Neural progenitor cell (in vitro differentiated cells): ENCODE data around the gene SERPINA10. TPM values are rescaled to one million over a fixed set of nuclear protein-coding genes. Genes with fewer than 3 reads are reported as not detected.

Experiments used
- DNase-seq: peaks from one replicate; pipeline ENCODE4 v3.0.0-alpha.2; 2016; ENCODE audit warnings: low spot score
- H2AFZ ChIP-seq: fragments of 200-600 bp; sonication (generic); replicated peaks from 2 replicates; pipeline ENCODE4 v1.6.1; 2016; ENCODE audit warnings: antibody characterized with exemption
- H3F3A ChIP-seq: fragments of 200-600 bp; sonication (generic); 2 replicates; pipeline ENCODE4 v1.6.1; 2016; ENCODE audit warnings: antibody characterized with exemption, low read depth
- H3K27ac ChIP-seq: fragments of 200-600 bp; sonication (generic); 2 replicates; pipeline ENCODE4 v1.5.1; 2016; ENCODE audit warnings: mild to moderate bottlenecking
- H3K27me3 ChIP-seq: fragments of 200-600 bp; sonication (generic); 2 replicates; pipeline ENCODE4 v1.6.1; 2016; ENCODE audit warnings: mild to moderate bottlenecking, moderate library complexity
- H3K36me3 ChIP-seq: fragments of 200-600 bp; sonication (generic); 2 replicates; pipeline ENCODE4 v1.5.1; 2016
- H3K4me1 ChIP-seq: fragments of 200-600 bp; sonication (generic); 2 replicates; pipeline ENCODE4 v1.6.1; 2016; ENCODE audit warnings: mixed run types
- H3K4me2 ChIP-seq: fragments of 200-600 bp; sonication (generic); 2 replicates; pipeline ENCODE4 v1.6.1; 2016
- H3K4me3 ChIP-seq: fragments of 200-600 bp; sonication (generic); 2 replicates; pipeline ENCODE4 v1.5.1; 2016
- H3K79me2 ChIP-seq: fragments of 200-600 bp; sonication (generic); 2 replicates; pipeline ENCODE4 v1.6.1; 2016; ENCODE audit warnings: low read depth
- H3K9ac ChIP-seq: fragments of 200-600 bp; sonication (generic); 2 replicates; pipeline ENCODE4 v1.6.1; 2016
- H3K9me3 ChIP-seq: fragments of 200-600 bp; sonication (generic); 2 replicates; pipeline ENCODE4 v1.5.1; 2016; ENCODE audit warnings: low read depth
- H4K20me1 ChIP-seq: fragments of 200-600 bp; sonication (generic); 2 replicates; pipeline ENCODE4 v1.6.1; 2016; ENCODE audit warnings: low read depth
- H3K27ac Mint-ChIP-seq: 3 replicates; pipeline ENCODE4 v1.8.0; 2021; ENCODE audit warnings: mixed read lengths
- H3K27me3 Mint-ChIP-seq: 2 replicates; pipeline ENCODE4 v1.8.0; 2022; ENCODE audit warnings: low read depth, mild to moderate bottlenecking, inconsistent platforms, moderate library complexity, mixed read lengths; ENCODE audit not compliant: insufficient read depth
- H3K36me3 Mint-ChIP-seq: 3 replicates; pipeline ENCODE4 v1.8.0; 2021; ENCODE audit warnings: mixed read lengths
- H3K4me1 Mint-ChIP-seq: 3 replicates; pipeline ENCODE4 v1.8.0; 2021; ENCODE audit warnings: mixed read lengths
- H3K4me3 Mint-ChIP-seq: 3 replicates; pipeline ENCODE4 v1.8.0; 2021; ENCODE audit warnings: mild to moderate bottlenecking, moderate library complexity, mixed read lengths
- H3K9me3 Mint-ChIP-seq: 3 replicates; pipeline ENCODE4 v1.8.0; 2020; ENCODE audit warnings: mixed read lengths
- CTCF ChIP-seq: fragments of 200-600 bp; sonication (generic); IDR thresholded peaks from 2 replicates; pipeline ENCODE4 v1.5.1; 2017; ENCODE audit warnings: antibody characterized with exemption, mild to moderate bottlenecking
- EZH2 ChIP-seq: fragments of 200-600 bp; sonication (generic); IDR thresholded peaks from 2 replicates; pipeline ENCODE4 v1.6.1; 2017; ENCODE audit warnings: antibody characterized with exemption, mild to moderate bottlenecking, moderate library complexity
- EZH2phosphoT487 ChIP-seq: fragments of 200-600 bp; sonication (generic); IDR thresholded peaks from 2 replicates; pipeline ENCODE4 v1.6.1; 2017; ENCODE audit warnings: antibody characterized with exemption
- total RNA-seq: library from RNA; depleted of rRNA; stranded (reverse); fragments of >200 nt; gene quantifications from 2 replicates; pipeline ENCODE4 v1.2.3, GENCODE V29; 2015; ENCODE audit warnings: low replicate concordance

Gene SERPINA10
- total RNA-seq, 1 donor from 2014 or later = not detected

- H3K4me1 Mint-ChIP-seq = peaks cover 3% of the 10 kb centered on the region
- H3K27me3 Mint-ChIP-seq = peaks cover 2% of the 10 kb centered on the region
- H3K36me3 Mint-ChIP-seq = no peaks in the 10 kb centered on the region
- no peaks in the 10 kb centered on the region for H3K79me2 ChIP-seq
- H3K4me1 ChIP-seq = no peaks in the 10 kb centered on the region
- no peak overlapping the region for H3K27ac Mint-ChIP-seq
- no peaks in the 10 kb centered on the region for H3K36me3 ChIP-seq
- H2AFZ ChIP-seq = no peak overlapping the region
- H3K9me3 ChIP-seq = no peaks in the 10 kb centered on the region
- H3F3A ChIP-seq = no peaks in the 10 kb centered on the region
- no peak overlapping the region for H3K27ac ChIP-seq
- H3K9ac ChIP-seq = no peak overlapping the region
- H4K20me1 ChIP-seq = no peaks in the 10 kb centered on the region
- no peak for DNase-seq
- peaks cover 11% of the 10 kb centered on the region for H3K9me3 Mint-ChIP-seq
- H3K27me3 ChIP-seq = no peaks in the 10 kb centered on the region
- H3K4me2 ChIP-seq = no peak overlapping the region
- no peak overlapping the region for H3K4me3 Mint-ChIP-seq
- TF ChIP-seq EZH2phosphoT487 (no peak), EZH2 (no peak), CTCF (no peak)
- H3K4me3 ChIP-seq = no peak overlapping the region
Observed at GRCh38 chr14:94332587-94332986, 39.5 kb upstream of the SERPINA10 start.

- Histone ChIP-seq H3K79me2 (no peaks in the 10 kb centered on the region), H4K20me1 (no peaks in the 10 kb centered on the region), H3K4me1 (no peaks in the 10 kb centered on the region), H3K9me3 (no peaks in the 10 kb centered on the region), H3K4me2 (no peak overlapping the region), H3K27ac (no peak overlapping the region), H2AFZ (no peak overlapping the region), H3K4me3 (no peak overlapping the region), H3K9ac (no peak overlapping the region), H3K27me3 (no peaks in the 10 kb centered on the region), H3K36me3 (no peaks in the 10 kb centered on the region), H3F3A (no peaks in the 10 kb centered on the region)
- Mint-ChIP-seq H3K36me3 (no peaks in the 10 kb centered on the region), H3K4me3 (no peak overlapping the region), H3K9me3 (peaks cover 11% of the 10 kb centered on the region), H3K27me3 (peaks cover 2% of the 10 kb centered on the region), H3K4me1 (peaks cover 6% of the 10 kb centered on the region), H3K27ac (no peak overlapping the region)
- DNase-seq = no peak
- no peak for TF ChIP-seq CTCF
- no peak for TF ChIP-seq EZH2phosphoT487
- no peak for TF ChIP-seq EZH2
Observed at GRCh38 chr14:94332063-94332583, 39.1 kb upstream of the SERPINA10 start.

GRCh38 chr14:94331462-94331861 lies 38.4 kb upstream of the SERPINA10 start:
- Histone ChIP-seq H3K4me1 (no peaks in the 10 kb centered on the region), H3K9me3 (no peaks in the 10 kb centered on the region), H2AFZ (no peak overlapping the region), H3K27ac (no peak overlapping the region), H3K36me3 (no peaks in the 10 kb centered on the region), H3K27me3 (no peaks in the 10 kb centered on the region), H3F3A (no peaks in the 10 kb centered on the region), H4K20me1 (no peaks in the 10 kb centered on the region), H3K4me2 (no peak overlapping the region), H3K4me3 (no peak overlapping the region), H3K79me2 (no peaks in the 10 kb centered on the region), H3K9ac (no peak overlapping the region)
- TF ChIP-seq CTCF (no peak), EZH2phosphoT487 (no peak), EZH2 (no peak)
- H3K4me1 Mint-ChIP-seq = peaks cover 6% of the 10 kb centered on the region
- H3K36me3 Mint-ChIP-seq = no peaks in the 10 kb centered on the region
- H3K27ac Mint-ChIP-seq = no peak overlapping the region
- peaks cover 3% of the 10 kb centered on the region for H3K27me3 Mint-ChIP-seq
- peaks cover 11% of the 10 kb centered on the region for H3K9me3 Mint-ChIP-seq
- DNase-seq = no peak
- no peak overlapping the region for H3K4me3 Mint-ChIP-seq
